ENCODE data around the gene RGS7. TPM values are rescaled to one million over a fixed set of nuclear protein-coding genes. Genes with fewer than 3 reads are reported as not detected.

RGS7 gene
- total and polyA plus RNA-seq, 2 experiments from 2014 or later, result 0.32 to 1.7 TPM

GRCh38 chr1:241351841-241352240 lies 5.2 kb downstream of the RGS7 start:
- H3K9me3 ChIP-seq (ENCODE audit: low read depth), result no peaks in the 10 kb centered on the region
- no peaks in the 10 kb centered on the region for H3K4me1 ChIP-seq (ENCODE audit: insufficient read depth)
- in situ Hi-C loops (cut with MboI), result no loop called here

GRCh38 chr1:241343956-241344355 lies 13.0 kb downstream of the RGS7 start:
- TF ChIP-seq EZH2 (IDR thresholded peaks at IDR 0.05; ENCODE audit: insufficient read depth, poor library complexity, severe bottlenecking), result no peak
- no peak for TF ChIP-seq EZH2phosphoT487 (IDR thresholded peaks at IDR 0.05; ENCODE audit: insufficient read depth, low read depth)
- no peaks in the 10 kb centered on the region for H3K79me2 ChIP-seq (ENCODE audit: insufficient read depth)
- H4K20me1 ChIP-seq (ENCODE audit: insufficient read depth), result no peaks in the 10 kb centered on the region
- no peaks in the 10 kb centered on the region for H3K4me1 ChIP-seq (ENCODE audit: insufficient read depth)
- DNase-seq, result no peak
- no peaks in the 10 kb centered on the region; the same call in 1 of the 2 replicates for H3K27me3 ChIP-seq (replicated peaks; ENCODE audit: insufficient read depth)
- in situ Hi-C loops (cut with MboI), result no loop called here
- no peak overlapping the region for H3K4me2 ChIP-seq (ENCODE audit: unreplicated experiment)
- no peak overlapping the region for H3K9ac ChIP-seq
- no peaks in the 10 kb centered on the region for H3K9me3 ChIP-seq (ENCODE audit: low read depth)
- H3K27ac ChIP-seq, result no peak overlapping the region
- H3K36me3 ChIP-seq (ENCODE audit: low read depth), result no peaks in the 10 kb centered on the region
- H3K4me3 ChIP-seq, result no peak overlapping the region
- 6 to 7% methylated on average over 2 of the region's 2 CpGs for WGBS, 2 experiments (ENCODE audit: low coverage in 1 of 2, low lambda C conversion rate in 2 of 2, missing lambda C conversion rate in 2 of 2)
- no peak overlapping the region for H2AFZ ChIP-seq
- H3K9me2 ChIP-seq (ENCODE audit: insufficient read depth), result no peaks in the 10 kb centered on the region
- no peaks in the 10 kb centered on the region for H3F3A ChIP-seq (ENCODE audit: insufficient read depth)

More at GRCh38 chr1:241351841-241352240, 5.2 kb downstream of the RGS7 start:
- no peaks in the 10 kb centered on the region for H3F3A ChIP-seq (ENCODE audit: insufficient read depth)
- TF ChIP-seq EZH2phosphoT487 (IDR thresholded peaks at IDR 0.05; ENCODE audit: insufficient read depth, low read depth) (no peak), EZH2 (IDR thresholded peaks at IDR 0.05; ENCODE audit: insufficient read depth, poor library complexity, severe bottlenecking) (no peak)
- H3K27ac ChIP-seq, result no peak overlapping the region
- no peak overlapping the region for H3K9ac ChIP-seq
- 18 to 22% methylated on average over 3 of the region's 3 CpGs for WGBS, 2 experiments (ENCODE audit: low coverage in 1 of 2, low lambda C conversion rate in 2 of 2, missing lambda C conversion rate in 2 of 2)
- no peaks in the 10 kb centered on the region for H3K79me2 ChIP-seq (ENCODE audit: insufficient read depth)
- H3K36me3 ChIP-seq (ENCODE audit: low read depth), result no peaks in the 10 kb centered on the region
- peaks cover 28% of the 10 kb centered on the region for H3K27me3 ChIP-seq (replicated peaks; ENCODE audit: insufficient read depth)
- H4K20me1 ChIP-seq (ENCODE audit: insufficient read depth), result no peaks in the 10 kb centered on the region
- no peak overlapping the region for H3K4me2 ChIP-seq (ENCODE audit: unreplicated experiment)
- DNase-seq, result no peak
- H3K9me2 ChIP-seq (ENCODE audit: insufficient read depth), result no peaks in the 10 kb centered on the region
- no peak overlapping the region for H2AFZ ChIP-seq
- H3K4me3 ChIP-seq, result no peak overlapping the region

DNA sequence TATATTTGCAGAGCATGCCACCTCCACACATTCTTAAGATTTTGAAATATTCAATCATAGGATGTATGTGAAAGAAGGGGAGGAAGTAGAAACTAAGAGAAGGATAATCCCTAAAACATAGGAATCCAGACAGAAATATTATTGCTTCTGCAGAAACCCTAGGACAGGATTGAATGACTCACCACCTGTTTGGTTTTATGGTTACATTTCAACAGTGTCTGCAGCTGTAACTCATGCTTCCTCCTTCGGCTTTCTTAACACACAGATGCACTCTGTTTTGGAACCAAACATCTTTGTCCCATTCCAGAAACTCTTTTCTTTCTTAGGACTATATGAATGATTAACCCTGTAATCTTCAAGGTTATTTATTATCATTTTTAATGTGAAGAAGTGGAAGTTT lies 20.7 kb downstream of the RGS7 start:
- H3K4me1 ChIP-seq (ENCODE audit: insufficient read depth), result no peaks in the 10 kb centered on the region
- no peak overlapping the region for H3K27ac ChIP-seq
- H3K4me3 ChIP-seq, result no peak overlapping the region
- H3K36me3 ChIP-seq (ENCODE audit: low read depth), result no peaks in the 10 kb centered on the region
- no peaks in the 10 kb centered on the region for H3K9me2 ChIP-seq (ENCODE audit: insufficient read depth)
- no peaks in the 10 kb centered on the region; the same call in 1 of the 2 replicates for H3K27me3 ChIP-seq (replicated peaks; ENCODE audit: insufficient read depth)
- no peak overlapping the region for H2AFZ ChIP-seq
- no peaks in the 10 kb centered on the region for H3K79me2 ChIP-seq (ENCODE audit: insufficient read depth)
- DNase-seq, result peak; percentile 6
- H3F3A ChIP-seq (ENCODE audit: insufficient read depth), result no peaks in the 10 kb centered on the region
- 0 to 6% methylated on average over 1 of the region's 1 CpG for WGBS, 2 experiments (ENCODE audit: low coverage in 1 of 2, low lambda C conversion rate in 2 of 2, missing lambda C conversion rate in 2 of 2)
- H4K20me1 ChIP-seq (ENCODE audit: insufficient read depth), result no peaks in the 10 kb centered on the region
- TF ChIP-seq EZH2 (IDR thresholded peaks at IDR 0.05; ENCODE audit: insufficient read depth, poor library complexity, severe bottlenecking), result no peak
- TF ChIP-seq EZH2phosphoT487 (IDR thresholded peaks at IDR 0.05; ENCODE audit: insufficient read depth, low read depth), result no peak
- in situ Hi-C loops (cut with MboI), result no loop called here
- H3K9me3 ChIP-seq (ENCODE audit: low read depth), result no peaks in the 10 kb centered on the region
- H3K4me2 ChIP-seq (ENCODE audit: unreplicated experiment), result no peak overlapping the region
- no peak overlapping the region for H3K9ac ChIP-seq

- H3K79me2 ChIP-seq (ENCODE audit: insufficient read depth), result no peaks in the 10 kb centered on the region
- DNase-seq, result no peak
- H4K20me1 ChIP-seq (ENCODE audit: insufficient read depth), result no peaks in the 10 kb centered on the region
- H3K4me2 ChIP-seq (ENCODE audit: unreplicated experiment), result no peak overlapping the region
- no peaks in the 10 kb centered on the region for H3K36me3 ChIP-seq (ENCODE audit: low read depth)
- 0 out of 2 replicates have a peak, but pooled peaks cover 5% of the 10 kb centered on the region for H3K9me2 ChIP-seq (ENCODE audit: insufficient read depth)
- no peaks in the 10 kb centered on the region for H3K9me3 ChIP-seq (ENCODE audit: low read depth)
- TF ChIP-seq EZH2 (IDR thresholded peaks at IDR 0.05; ENCODE audit: insufficient read depth, poor library complexity, severe bottlenecking) (no peak), EZH2phosphoT487 (IDR thresholded peaks at IDR 0.05; ENCODE audit: insufficient read depth, low read depth) (no peak)
- H3K4me3 ChIP-seq, result no peak overlapping the region
- WGBS, 2 experiments (ENCODE audit: low coverage in 1 of 2, low lambda C conversion rate in 2 of 2, missing lambda C conversion rate in 2 of 2), result 11 to 29% methylated on average over 2 of the region's 2 CpGs
- H3K9ac ChIP-seq, result no peak overlapping the region
- in situ Hi-C loops (cut with MboI), result no loop called here
- no peaks in the 10 kb centered on the region for H3K27me3 ChIP-seq (replicated peaks; ENCODE audit: insufficient read depth)
- no peaks in the 10 kb centered on the region for H3F3A ChIP-seq (ENCODE audit: insufficient read depth)
- H3K27ac ChIP-seq, result no peak overlapping the region
- no peaks in the 10 kb centered on the region for H3K4me1 ChIP-seq (ENCODE audit: insufficient read depth)
- H2AFZ ChIP-seq, result no peak overlapping the region
Observed at GRCh38 chr1:241332987-241333386, 24.0 kb downstream of the RGS7 start.

DNA sequence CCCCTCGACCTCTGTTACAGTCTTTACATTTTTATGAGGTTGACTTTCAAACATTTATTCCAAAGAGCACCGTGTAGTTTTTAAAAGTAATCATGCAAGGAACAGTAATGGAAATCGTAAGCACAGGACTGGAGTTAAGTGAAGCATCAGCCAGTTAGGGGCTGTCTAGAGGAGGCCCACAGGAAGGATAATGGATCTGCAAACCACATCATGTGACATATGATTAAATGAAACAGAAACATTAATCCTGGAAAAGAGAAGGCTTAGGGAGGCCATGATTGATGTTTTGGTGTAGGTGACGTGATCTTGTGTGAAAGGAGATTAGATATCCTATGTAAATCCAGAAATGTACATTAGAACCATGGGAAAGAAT lies 25.0 kb downstream of the RGS7 start:
- no peak for DNase-seq

More for the DNA sequence above, 25.0 kb downstream of the RGS7 start:
- Histone ChIP-seq H3K4me2 (ENCODE audit: unreplicated experiment) (no peak overlapping the region), H4K20me1 (ENCODE audit: insufficient read depth) (no peaks in the 10 kb centered on the region), H3K9me2 (ENCODE audit: insufficient read depth) (0 out of 2 replicates have a peak, but pooled peaks cover 5% of the 10 kb centered on the region), H3K9ac (no peak overlapping the region), H3K9me3 (ENCODE audit: low read depth) (no peaks in the 10 kb centered on the region), H3K27me3 (replicated peaks; ENCODE audit: insufficient read depth) (no peaks in the 10 kb centered on the region), H3K36me3 (ENCODE audit: low read depth) (no peaks in the 10 kb centered on the region), H3K79me2 (ENCODE audit: insufficient read depth) (no peaks in the 10 kb centered on the region), H3K4me3 (no peak overlapping the region), H3K4me1 (ENCODE audit: insufficient read depth) (no peaks in the 10 kb centered on the region), H3K27ac (no peak overlapping the region), H3F3A (ENCODE audit: insufficient read depth) (no peaks in the 10 kb centered on the region), H2AFZ (no peak overlapping the region)
- in situ Hi-C loops (cut with MboI), result no loop called here
- WGBS, 2 experiments (ENCODE audit: low coverage in 1 of 2, low lambda C conversion rate in 2 of 2, missing lambda C conversion rate in 2 of 2), result 9 to 10% methylated on average over 4 of the region's 4 CpGs
- TF ChIP-seq EZH2phosphoT487 (IDR thresholded peaks at IDR 0.05; ENCODE audit: insufficient read depth, low read depth) (no peak), EZH2 (IDR thresholded peaks at IDR 0.05; ENCODE audit: insufficient read depth, poor library complexity, severe bottlenecking) (no peak)

All from GM23248 (cell line).